ENCODE results near the gene SLC4A9. TPM values are rescaled to one million over a fixed set of nuclear protein-coding genes. Genes with fewer than 3 reads are reported as not detected.

The SLC4A9 gene
- total RNA-seq, 4 donors from 2014 or later, result 0.38 to 2.5 (median 0.40) TPM; not detected in 1

- Histone ChIP-seq H3K36me3 (no peaks in the 10 kb centered on the region), H3K27me3 (no peaks in the 10 kb centered on the region), H3K27ac (no peak overlapping the region), H3K4me3 (peak overlapping the region; percentile 13 to 50 (median 38)), H3K9me3 (no peaks in the 10 kb centered on the region), H3K4me1 (peaks cover 0 to 7% (median 5%) of the 10 kb centered on the region in 4 donors)
- no peak for TF ChIP-seq POLR2A (IDR thresholded peaks at IDR 0.05)
- TF ChIP-seq, protein P1, sequence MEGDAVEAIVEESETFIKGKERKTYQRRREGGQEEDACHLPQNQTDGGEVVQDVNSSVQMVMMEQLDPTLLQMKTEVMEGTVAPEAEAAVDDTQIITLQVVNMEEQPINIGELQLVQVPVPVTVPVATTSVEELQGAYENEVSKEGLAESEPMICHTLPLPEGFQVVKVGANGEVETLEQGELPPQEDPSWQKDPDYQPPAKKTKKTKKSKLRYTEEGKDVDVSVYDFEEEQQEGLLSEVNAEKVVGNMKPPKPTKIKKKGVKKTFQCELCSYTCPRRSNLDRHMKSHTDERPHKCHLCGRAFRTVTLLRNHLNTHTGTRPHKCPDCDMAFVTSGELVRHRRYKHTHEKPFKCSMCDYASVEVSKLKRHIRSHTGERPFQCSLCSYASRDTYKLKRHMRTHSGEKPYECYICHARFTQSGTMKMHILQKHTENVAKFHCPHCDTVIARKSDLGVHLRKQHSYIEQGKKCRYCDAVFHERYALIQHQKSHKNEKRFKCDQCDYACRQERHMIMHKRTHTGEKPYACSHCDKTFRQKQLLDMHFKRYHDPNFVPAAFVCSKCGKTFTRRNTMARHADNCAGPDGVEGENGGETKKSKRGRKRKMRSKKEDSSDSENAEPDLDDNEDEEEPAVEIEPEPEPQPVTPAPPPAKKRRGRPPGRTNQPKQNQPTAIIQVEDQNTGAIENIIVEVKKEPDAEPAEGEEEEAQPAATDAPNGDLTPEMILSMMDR (IDR thresholded peaks at IDR 0.05), result no peak
- DNase-seq, result no peak
These were observed 3.9 kb downstream of the SLC4A9 start for GRCh38 chr5:140363631-140364471.

GRCh38 chr5:140364472-140364765, 4.4 kb downstream of the SLC4A9 start:
- H3K36me3 ChIP-seq, result no peaks in the 10 kb centered on the region
- H3K4me3 ChIP-seq, result no peak overlapping the region
- no peak overlapping the region for H3K27ac ChIP-seq
- no peaks in the 10 kb centered on the region for H3K9me3 ChIP-seq
- TF ChIP-seq, protein P1 (IDR thresholded peaks at IDR 0.05), result no peak
- no peak for TF ChIP-seq POLR2A (IDR thresholded peaks at IDR 0.05)
- peaks cover 0 to 7% (median 5%) of the 10 kb centered on the region in 4 donors for H3K4me1 ChIP-seq
- DNase-seq, result no peak
- H3K27me3 ChIP-seq, result no peaks in the 10 kb centered on the region

DNA sequence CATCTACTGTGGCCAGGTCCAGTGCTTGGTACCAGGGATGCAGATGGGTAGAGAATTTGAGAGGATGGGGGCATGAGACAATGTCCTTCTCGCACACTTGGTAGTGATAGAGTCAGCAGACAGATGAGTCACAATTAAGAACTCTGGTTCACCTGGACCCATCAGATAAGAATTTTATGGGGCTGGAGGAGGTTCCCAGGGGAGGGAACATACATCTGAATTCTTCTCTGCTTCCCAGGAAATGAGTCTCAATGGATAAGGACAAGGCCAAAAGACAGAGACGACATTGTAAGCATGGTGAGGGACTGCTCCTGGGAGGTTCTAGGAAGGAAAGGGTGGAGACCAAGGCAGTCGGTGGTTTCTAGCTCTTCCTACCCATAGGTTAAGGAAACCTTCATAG, 5.3 kb downstream of the SLC4A9 start:
- TF ChIP-seq, protein P1 (IDR thresholded peaks at IDR 0.05), result no peak
- no peak for TF ChIP-seq POLR2A (IDR thresholded peaks at IDR 0.05)
- H3K36me3 ChIP-seq, result no peaks in the 10 kb centered on the region

GRCh38 chr5:140365941-140366340, 5.9 kb downstream of the SLC4A9 start:
- Histone ChIP-seq H3K4me1 (peaks cover 0 to 7% (median 5%) of the 10 kb centered on the region in 4 donors), H3K36me3 (no peaks in the 10 kb centered on the region), H3K4me3 (no peak overlapping the region), H3K9me3 (no peaks in the 10 kb centered on the region), H3K27ac (no peak overlapping the region), H3K27me3 (no peaks in the 10 kb centered on the region)
- DNase-seq, result no peak
- TF ChIP-seq POLR2A (IDR thresholded peaks at IDR 0.05), result no peak
- TF ChIP-seq, protein P1 (IDR thresholded peaks at IDR 0.05), result no peak

More for the DNA sequence above, 5.3 kb downstream of the SLC4A9 start:
- no peaks in the 10 kb centered on the region for H3K9me3 ChIP-seq
- no peaks in the 10 kb centered on the region for H3K27me3 ChIP-seq
- no peak overlapping the region for H3K27ac ChIP-seq
- DNase-seq, result no peak
- H3K4me3 ChIP-seq, result no peak overlapping the region
- H3K4me1 ChIP-seq, result peaks cover 0 to 7% (median 5%) of the 10 kb centered on the region in 4 donors

- Histone ChIP-seq H3K4me1 (peaks cover 0 to 7% (median 5%) of the 10 kb centered on the region in 4 donors), H3K27ac (no peak overlapping the region), H3K27me3 (no peaks in the 10 kb centered on the region), H3K9me3 (no peaks in the 10 kb centered on the region), H3K36me3 (no peaks in the 10 kb centered on the region), H3K4me3 (no peak overlapping the region)
- no peak for TF ChIP-seq POLR2A (IDR thresholded peaks at IDR 0.05)
- TF ChIP-seq, protein P1 (IDR thresholded peaks at IDR 0.05), result no peak
- no peak for DNase-seq
These were observed 6.7 kb downstream of the SLC4A9 start for GRCh38 chr5:140366589-140367255.
